Ovary (tissue), 3 donors: ENCODE results near the gene CST9L.

Experiments
- CTCF ChIP-seq, 3 donors: fragments of 450-650 bp in 2 of 3; fragments of 200-600 bp in 1 of 3; IDR thresholded peaks; one replicate each; pipeline versions ENCODE4 v1.5.1 to v1.8.0; 2016 to 2022; ENCODE audit warnings: antibody characterized with exemption in 3 of 3, mild to moderate bottlenecking in 1 of 3
- POLR2A ChIP-seq: fragments of 450-650 bp; IDR thresholded peaks from one replicate; pipeline ENCODE4 v1.6.1; 2017; ENCODE audit warnings: antibody characterized with exemption, mild to moderate bottlenecking, moderate library complexity
- donor health status: DM: no; HTN: no; CAD: no.

GRCh38 chr20:23609486-23610109, 41.3 kb upstream of the CST9L start:
- TF ChIP-seq CTCF (IDR thresholded peaks at IDR 0.05) (no peak), POLR2A (no peak)
